Spleen (tissue), 11 donors: ENCODE measurements around the gene TLR4. TPM values are rescaled to one million over a fixed set of nuclear protein-coding genes. Genes with fewer than 3 reads are reported as not detected.

ENCODE experiments used
- DNase-seq: peaks from one replicate; pipeline ENCODE4 v3.0.0-alpha.2; 2020
- H3K27ac ChIP-seq, 8 donors: fragments of 200-600 bp; sonication (generic) in 7 of 8; 1 replicate in 4 of 8; 2 replicates in 4 of 8; pipeline versions ENCODE4 v1.5.0 to v1.8.0; 2016 to 2021; ENCODE audit warnings: inconsistent platforms in 4 of 8, mild to moderate bottlenecking in 4 of 8, moderate library complexity in 1 of 8
- H3K27me3 ChIP-seq, 7 donors: fragments of 200-600 bp; sonication (generic) in 6 of 7; replicated peaks in 1 of 7; 1 replicate in 4 of 7; 2 replicates in 3 of 7; pipeline versions ENCODE4 v1.5.0 to v1.8.0; 2016 to 2021; ENCODE audit warnings: inconsistent platforms in 3 of 7, mild to moderate bottlenecking in 1 of 7
- H3K36me3 ChIP-seq, 6 donors: fragments of 200-600 bp; sonication (generic) in 5 of 6; 1 replicate in 4 of 6; 2 replicates in 2 of 6; pipeline versions ENCODE4 v1.5.0 to v1.8.0; 2016 to 2021; ENCODE audit warnings: inconsistent platforms in 2 of 6
- H3K4me1 ChIP-seq, 6 donors: fragments of 200-600 bp; sonication (generic) in 5 of 6; 1 replicate in 3 of 6; 2 replicates in 3 of 6; pipeline versions ENCODE4 v1.5.0 to v1.8.0; 2016 to 2021; ENCODE audit warnings: inconsistent platforms in 3 of 6
- H3K4me3 ChIP-seq, 8 donors: fragments of 200-600 bp; sonication (generic) in 7 of 8; 1 replicate in 4 of 8; 2 replicates in 4 of 8; pipeline versions ENCODE4 v1.5.0 to v1.8.0; 2016 to 2021; ENCODE audit warnings: inconsistent platforms in 4 of 8, mild to moderate bottlenecking in 4 of 8, moderate library complexity in 2 of 8
- H3K9me3 ChIP-seq, 8 donors: fragments of 200-600 bp; sonication (generic) in 7 of 8; 1 replicate in 4 of 8; 2 replicates in 4 of 8; pipeline versions ENCODE4 v1.5.0 to v1.8.0; 2016 to 2021; ENCODE audit warnings: inconsistent platforms in 4 of 8
- POLR2A ChIP-seq, 3 donors: fragments of 450-650 bp; IDR thresholded peaks; one replicate each; pipeline ENCODE4 v1.5.1; 2017; ENCODE audit warnings: antibody characterized with exemption in 3 of 3, mild to moderate bottlenecking in 1 of 3
- POLR2AphosphoS5 ChIP-seq, 3 donors: sonication (generic); formaldehyde crosslinking; IDR thresholded peaks; one replicate each; pipeline ENCODE4 v1.5.1; 2017; ENCODE audit warnings: antibody characterized with exemption in 3 of 3
- WGBS, 5 donors: extraction: QIAGEN DNeasy Blood & Tissue Kit in 3 of 5; methylation state at CpG; one replicate each; pipeline versions ENCODE4 v1.1.5 to v1.1.7; 2013 to 2018; 5-methylcytosine and 5-hydroxymethylcytosine counted together
- intact Hi-C: fragments of 100-400 bp; cut with DNase I; formaldehyde crosslinking; loops from one replicate; pipeline ENCODE4 v1.15.0; 2023; ENCODE audit warnings: low total_unique reads
- polyA plus RNA-seq, 3 donors: library from polyadenylated mRNA; stranded (reverse); fragments of 200-250 nt; gene quantifications; one replicate each; pipeline ENCODE4 v1.2.1, GENCODE V29; 2013
- small RNA-seq, 4 donors: library from RNA; depleted of rRNA; stranded (forward); fragments of <200 nt; gene quantifications; one replicate each; pipeline ENCODE3, GENCODE V24; 2016
- total RNA-seq, 7 donors: library from RNA; depleted of rRNA in 3 of 7; stranded (reverse); fragments of >200 nt in 3 of 7; fragmentation: NEBNext Ultra II Directional in 4 of 7; extraction: Animal tissue kit (Norgen Biotek cat#: 25700) in 4 of 7; gene quantifications; one replicate each; pipeline versions ENCODE4 v1.1.0 to v1.2.1, GENCODE V29; 2016 to 2021
- TF ChIP-seq, protein P1 (sequence below), 11 experiments: fragments of 200-600 bp in 7 of 11; fragments of 450-650 bp in 4 of 11; sonication (generic) in 4 of 11; IDR thresholded peaks in 8 of 11; conservative IDR thresholded peaks in 3 of 11; 1 replicate in 7 of 11; 2 replicates in 4 of 11; pipeline versions ENCODE4 v1.4.0 to v1.8.0; 2016 to 2021; ENCODE audit warnings: antibody characterized with exemption in 11 of 11, inconsistent platforms in 4 of 11, mild to moderate bottlenecking in 1 of 11
- donor health status: healthy with polysubstance abuse.
- donor health status: DM: no; HTN: no; CAD: no; lungs with moderate emphysema.
- donor health status: DM: no; HTN: no; CAD: no.
- donor health status: Bipolar disorder and iron deficiency.
- donor health status: healthy.
- donor health status: DM: no; HTN: no; CAD: no.
- donor health status: DM: yes; HTN: yes; CAD: no.

The TLR4 gene
- total and polyA plus RNA-seq, 10 donors, result 6.3 to 216 (median 104) TPM

DNA sequence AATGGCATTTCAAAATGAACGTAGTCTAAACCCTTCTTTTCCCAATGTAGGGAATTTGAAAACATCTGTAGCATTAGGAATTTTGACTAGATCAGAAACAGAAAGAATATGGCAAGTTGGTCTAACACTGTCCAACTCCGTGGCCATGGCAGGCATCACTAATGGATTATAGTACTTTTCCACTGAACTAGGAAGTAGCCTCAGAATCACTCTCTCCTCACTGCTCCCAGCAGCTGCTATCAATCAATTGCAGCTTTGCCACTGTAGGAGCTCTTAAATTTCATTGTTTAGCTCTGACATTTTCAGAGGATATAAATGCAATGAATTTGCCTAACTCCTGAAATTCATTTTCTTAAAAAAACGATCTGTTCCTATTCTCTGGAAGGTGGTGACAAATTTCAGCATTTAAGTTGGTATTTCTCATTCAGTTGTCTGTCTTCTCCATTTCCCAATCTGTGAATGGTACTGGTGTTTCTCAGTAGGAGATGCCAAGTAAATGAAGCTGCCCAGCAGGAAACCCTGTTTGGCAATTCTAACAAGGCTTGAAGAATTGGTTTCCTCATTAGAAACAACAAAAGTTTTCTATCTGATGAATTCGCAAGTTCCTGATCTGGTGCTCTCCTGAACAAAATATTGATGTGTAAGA lies 64.7 kb downstream of the TLR4 start:
- TF ChIP-seq POLR2A (IDR thresholded peaks at IDR 0.05) (no peak), POLR2AphosphoS5 (IDR thresholded peaks at IDR 0.05) (no peak)
- TF ChIP-seq, protein P1, sequence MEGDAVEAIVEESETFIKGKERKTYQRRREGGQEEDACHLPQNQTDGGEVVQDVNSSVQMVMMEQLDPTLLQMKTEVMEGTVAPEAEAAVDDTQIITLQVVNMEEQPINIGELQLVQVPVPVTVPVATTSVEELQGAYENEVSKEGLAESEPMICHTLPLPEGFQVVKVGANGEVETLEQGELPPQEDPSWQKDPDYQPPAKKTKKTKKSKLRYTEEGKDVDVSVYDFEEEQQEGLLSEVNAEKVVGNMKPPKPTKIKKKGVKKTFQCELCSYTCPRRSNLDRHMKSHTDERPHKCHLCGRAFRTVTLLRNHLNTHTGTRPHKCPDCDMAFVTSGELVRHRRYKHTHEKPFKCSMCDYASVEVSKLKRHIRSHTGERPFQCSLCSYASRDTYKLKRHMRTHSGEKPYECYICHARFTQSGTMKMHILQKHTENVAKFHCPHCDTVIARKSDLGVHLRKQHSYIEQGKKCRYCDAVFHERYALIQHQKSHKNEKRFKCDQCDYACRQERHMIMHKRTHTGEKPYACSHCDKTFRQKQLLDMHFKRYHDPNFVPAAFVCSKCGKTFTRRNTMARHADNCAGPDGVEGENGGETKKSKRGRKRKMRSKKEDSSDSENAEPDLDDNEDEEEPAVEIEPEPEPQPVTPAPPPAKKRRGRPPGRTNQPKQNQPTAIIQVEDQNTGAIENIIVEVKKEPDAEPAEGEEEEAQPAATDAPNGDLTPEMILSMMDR (IDR thresholded peaks at IDR 0.05 in 8 of 11, conservative IDR thresholded peaks at IDR 0.05 in 3 of 11), result no peak
- no peak for DNase-seq
- Histone ChIP-seq H3K9me3 (no peaks in the 10 kb centered on the region), H3K27me3 (peaks cover 0 to 5% (median 0%) of the 10 kb centered on the region in 7 donors), H3K4me1 (peaks cover 0 to 5% (median 0%) of the 10 kb centered on the region in 6 donors), H3K27ac (peak overlapping the region in 1 of 8 donors; percentile 13), H3K4me3 (no peak overlapping the region), H3K36me3 (no peaks in the 10 kb centered on the region)
- intact Hi-C loops, result no loop called here
- 57 to 66% (median 64%) methylated on average over 4 of the region's 4 CpGs for WGBS, 5 donors

DNA sequence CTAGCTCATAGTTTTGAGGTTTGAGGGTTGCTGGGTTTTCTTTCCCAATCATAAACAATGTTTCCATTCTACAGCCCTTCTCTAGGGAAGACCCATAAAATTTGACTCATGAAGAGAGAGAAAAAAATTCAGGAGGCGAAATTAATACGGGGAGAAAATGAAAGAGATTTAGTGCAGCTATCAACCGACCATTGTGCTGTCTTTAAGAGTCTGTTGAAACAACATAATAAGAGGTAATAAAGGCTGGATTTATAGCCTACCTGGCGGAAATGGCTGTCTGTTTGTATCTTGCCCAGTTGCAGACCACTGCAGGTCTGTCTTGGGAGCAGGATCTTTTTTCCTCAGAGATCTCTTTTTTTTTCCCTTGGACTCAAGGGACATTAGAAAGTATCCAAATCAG lies 66.9 kb downstream of the TLR4 start:
- Histone ChIP-seq H3K27me3 (peaks cover 0 to 5% (median 0%) of the 10 kb centered on the region in 7 donors), H3K9me3 (no peaks in the 10 kb centered on the region), H3K27ac (no peak overlapping the region), H3K4me3 (no peak overlapping the region), H3K36me3 (no peaks in the 10 kb centered on the region), H3K4me1 (peaks cover 0 to 5% (median 0%) of the 10 kb centered on the region in 6 donors)
- TF ChIP-seq POLR2AphosphoS5 (IDR thresholded peaks at IDR 0.05), result no peak
- no peak for TF ChIP-seq POLR2A (IDR thresholded peaks at IDR 0.05)
- TF ChIP-seq, protein P1 (IDR thresholded peaks at IDR 0.05 in 8 of 11, conservative IDR thresholded peaks at IDR 0.05 in 3 of 11), result no peak
- intact Hi-C loops, result loop anchor here (10.0 kb wide), 1 partner anchor 56 kb away; no protein-coding TSS in a partner anchor
- no peak for DNase-seq
- WGBS, 5 donors, result 67 to 79% (median 74%) methylated on average over 4 of the region's 4 CpGs

DNA sequence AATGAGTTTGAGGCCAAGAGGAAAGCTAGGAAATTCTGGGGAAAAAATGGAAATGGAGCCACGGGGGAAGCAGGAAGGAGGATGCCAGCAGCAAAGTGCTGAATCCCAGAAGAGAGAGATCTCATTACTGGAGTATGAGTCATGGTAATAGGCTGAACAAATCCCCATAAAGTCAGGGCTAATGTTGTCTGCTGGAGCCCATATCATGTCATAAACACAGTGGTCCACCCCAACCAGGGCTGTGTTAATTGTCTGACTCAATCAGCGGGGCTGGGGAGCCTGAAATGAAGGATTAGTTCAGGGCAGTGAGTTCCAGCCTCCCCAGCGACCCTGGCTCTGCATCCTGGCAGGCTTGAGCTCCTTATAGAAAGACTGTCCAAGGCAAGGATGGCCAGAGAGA lies 68.8 kb downstream of the TLR4 start:
- Histone ChIP-seq H3K4me1 (peaks cover 0 to 12% (median 2%) of the 10 kb centered on the region in 6 donors), H3K9me3 (no peaks in the 10 kb centered on the region), H3K36me3 (no peaks in the 10 kb centered on the region), H3K27ac (no peak overlapping the region), H3K27me3 (peaks cover 0 to 5% (median 0%) of the 10 kb centered on the region in 7 donors), H3K4me3 (no peak overlapping the region)
- WGBS, 5 donors, result 54 to 71% (median 66%) methylated on average over 3 of the region's 3 CpGs
- DNase-seq, result no peak
- intact Hi-C loops, result loop anchor here (10.0 kb wide), 1 partner anchor 58 kb away; no protein-coding TSS in a partner anchor
- TF ChIP-seq POLR2A (IDR thresholded peaks at IDR 0.05) (no peak), POLR2AphosphoS5 (IDR thresholded peaks at IDR 0.05) (no peak)
- TF ChIP-seq, protein P1 (IDR thresholded peaks at IDR 0.05 in 8 of 11, conservative IDR thresholded peaks at IDR 0.05 in 3 of 11), result no peak

Small RNAs within 50 kb of the gene (small RNA-seq; reads per million reads assigned to genes)
- 0 reads per million in 4 donors for gene RNU6-1082P
